Spleen (tissue), 11 donors: Measurements from ENCODE around the gene LSM7. TPM values are rescaled to one million over a fixed set of nuclear protein-coding genes. Genes with fewer than 3 reads are reported as not detected.

Experiments
- DNase-seq: peaks from one replicate; pipeline ENCODE4 v3.0.0-alpha.2; 2020
- H3K27ac ChIP-seq, 8 donors: fragments of 200-600 bp; sonication (generic) in 7 of 8; 1 replicate in 4 of 8; 2 replicates in 4 of 8; pipeline versions ENCODE4 v1.5.0 to v1.8.0; 2016 to 2021; ENCODE audit warnings: inconsistent platforms in 4 of 8, mild to moderate bottlenecking in 4 of 8, moderate library complexity in 1 of 8
- H3K27me3 ChIP-seq, 7 donors: fragments of 200-600 bp; sonication (generic) in 6 of 7; replicated peaks in 1 of 7; 1 replicate in 4 of 7; 2 replicates in 3 of 7; pipeline versions ENCODE4 v1.5.0 to v1.8.0; 2016 to 2021; ENCODE audit warnings: inconsistent platforms in 3 of 7, mild to moderate bottlenecking in 1 of 7
- H3K36me3 ChIP-seq, 6 donors: fragments of 200-600 bp; sonication (generic) in 5 of 6; 1 replicate in 4 of 6; 2 replicates in 2 of 6; pipeline versions ENCODE4 v1.5.0 to v1.8.0; 2016 to 2021; ENCODE audit warnings: inconsistent platforms in 2 of 6
- H3K4me1 ChIP-seq, 6 donors: fragments of 200-600 bp; sonication (generic) in 5 of 6; 1 replicate in 3 of 6; 2 replicates in 3 of 6; pipeline versions ENCODE4 v1.5.0 to v1.8.0; 2016 to 2021; ENCODE audit warnings: inconsistent platforms in 3 of 6
- H3K4me3 ChIP-seq, 8 donors: fragments of 200-600 bp; sonication (generic) in 7 of 8; 1 replicate in 4 of 8; 2 replicates in 4 of 8; pipeline versions ENCODE4 v1.5.0 to v1.8.0; 2016 to 2021; ENCODE audit warnings: inconsistent platforms in 4 of 8, mild to moderate bottlenecking in 4 of 8, moderate library complexity in 2 of 8
- H3K9me3 ChIP-seq, 8 donors: fragments of 200-600 bp; sonication (generic) in 7 of 8; 1 replicate in 4 of 8; 2 replicates in 4 of 8; pipeline versions ENCODE4 v1.5.0 to v1.8.0; 2016 to 2021; ENCODE audit warnings: inconsistent platforms in 4 of 8
- CTCF ChIP-seq, 11 experiments: fragments of 200-600 bp in 7 of 11; fragments of 450-650 bp in 4 of 11; sonication (generic) in 4 of 11; IDR thresholded peaks in 8 of 11; conservative IDR thresholded peaks in 3 of 11; 1 replicate in 7 of 11; 2 replicates in 4 of 11; pipeline versions ENCODE4 v1.4.0 to v1.8.0; 2016 to 2021; ENCODE audit warnings: antibody characterized with exemption in 11 of 11, inconsistent platforms in 4 of 11, mild to moderate bottlenecking in 1 of 11
- POLR2A ChIP-seq, 3 donors: fragments of 450-650 bp; IDR thresholded peaks; one replicate each; pipeline ENCODE4 v1.5.1; 2017; ENCODE audit warnings: antibody characterized with exemption in 3 of 3, mild to moderate bottlenecking in 1 of 3
- POLR2AphosphoS5 ChIP-seq, 3 donors: sonication (generic); formaldehyde crosslinking; IDR thresholded peaks; one replicate each; pipeline ENCODE4 v1.5.1; 2017; ENCODE audit warnings: antibody characterized with exemption in 3 of 3
- WGBS, 5 donors: extraction: QIAGEN DNeasy Blood & Tissue Kit in 3 of 5; methylation state at CpG; one replicate each; pipeline versions ENCODE4 v1.1.5 to v1.1.7; 2013 to 2018; 5-methylcytosine and 5-hydroxymethylcytosine counted together
- intact Hi-C: fragments of 100-400 bp; cut with DNase I; formaldehyde crosslinking; loops from one replicate; pipeline ENCODE4 v1.15.0; 2023; ENCODE audit warnings: low total_unique reads
- polyA plus RNA-seq, 3 donors: library from polyadenylated mRNA; stranded (reverse); fragments of 200-250 nt; gene quantifications; one replicate each; pipeline ENCODE4 v1.2.1, GENCODE V29; 2013
- total RNA-seq, 7 donors: library from RNA; depleted of rRNA in 3 of 7; stranded (reverse); fragments of >200 nt in 3 of 7; fragmentation: NEBNext Ultra II Directional in 4 of 7; extraction: Animal tissue kit (Norgen Biotek cat#: 25700) in 4 of 7; gene quantifications; one replicate each; pipeline versions ENCODE4 v1.1.0 to v1.2.1, GENCODE V29; 2016 to 2021
- donor health status: healthy with polysubstance abuse.
- donor health status: DM: no; HTN: no; CAD: no; lungs with moderate emphysema.
- donor health status: DM: no; HTN: no; CAD: no.
- donor health status: Bipolar disorder and iron deficiency.
- donor health status: healthy.
- donor health status: DM: no; HTN: no; CAD: no.
- donor health status: DM: yes; HTN: yes; CAD: no.

Gene LSM7
- total and polyA plus RNA-seq, 10 donors = 60.7 to 524 (median 111) TPM

GRCh38 chr19:2326699-2327360 is 1.6 kb downstream of the LSM7 start:
- Histone ChIP-seq H3K4me3 (peak overlapping the region in 5 of 8 donors; percentile 66 to 99 (median 97)), H3K4me1 (peaks cover 27 to 90% (median 70%) of the 10 kb centered on the region in 6 donors), H3K27me3 (no peaks in the 10 kb centered on the region), H3K36me3 (peaks cover 0 to 52% (median 28%) of the 10 kb centered on the region in 6 donors), H3K9me3 (no peaks in the 10 kb centered on the region), H3K27ac (peak overlapping the region in 4 of 8 donors; percentile 84 to 89 (median 88))
- intact Hi-C loops = no loop called here
- TF ChIP-seq CTCF (IDR thresholded peaks at IDR 0.05 in 8 of 11, conservative IDR thresholded peaks at IDR 0.05 in 3 of 11) = no peak
- no peak for TF ChIP-seq POLR2AphosphoS5 (IDR thresholded peaks at IDR 0.05)
- no peak for TF ChIP-seq POLR2A (IDR thresholded peaks at IDR 0.05)
- WGBS, 5 donors = 87 to 92% (median 88%) methylated on average over 16 of the region's 16 CpGs
- peak; percentile 71 for DNase-seq

DNA sequence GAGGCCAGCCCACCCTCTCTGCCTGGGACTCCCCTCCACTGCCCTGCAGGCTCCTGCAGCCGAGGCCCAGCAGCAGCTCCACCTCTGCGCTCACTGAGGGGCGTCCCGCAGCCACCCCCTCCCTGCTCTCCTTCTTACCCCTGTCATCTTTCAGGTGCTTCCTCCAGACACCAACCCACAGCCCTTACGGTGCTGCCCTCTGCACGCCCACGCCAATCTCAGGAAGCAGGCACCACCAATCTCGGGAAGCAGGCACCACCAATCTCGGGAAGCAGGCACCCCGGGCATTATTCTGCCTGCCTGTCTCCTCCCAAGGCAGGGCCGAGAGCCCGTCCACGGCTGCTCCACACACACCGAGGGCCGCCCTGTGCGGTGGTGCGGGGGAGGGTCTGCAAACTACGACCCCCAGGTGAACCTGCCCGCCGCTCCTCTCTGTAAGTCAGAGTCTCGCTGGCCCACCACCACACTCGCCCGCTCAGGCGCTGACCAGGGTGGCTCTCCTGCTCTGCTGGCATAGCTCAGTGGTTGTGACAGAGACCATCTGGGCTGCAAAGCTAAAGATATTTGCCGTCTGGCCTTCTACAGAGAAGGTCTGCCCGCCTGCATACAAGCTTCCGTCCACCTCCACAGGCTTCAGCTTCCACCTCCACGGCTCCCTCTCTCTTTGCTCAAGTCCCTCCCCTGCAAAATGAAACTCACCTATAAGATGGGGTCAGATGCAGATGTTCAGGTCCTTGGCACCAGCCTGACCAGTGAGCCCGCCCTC is 2.9 kb downstream of the LSM7 start:
- peaks cover 22 to 76% (median 57%) of the 10 kb centered on the region in 6 donors for H3K4me1 ChIP-seq
- peak; percentile 86 for DNase-seq
- TF ChIP-seq POLR2AphosphoS5 (IDR thresholded peaks at IDR 0.05) (peak; percentile 54 to 77 (median 68)), POLR2A (IDR thresholded peaks at IDR 0.05) (no peak), CTCF (IDR thresholded peaks at IDR 0.05 in 8 of 11, conservative IDR thresholded peaks at IDR 0.05 in 3 of 11) (no peak)
- peak overlapping the region in 2 of 8 donors; percentile 4 to 46 for H3K4me3 ChIP-seq
- no peaks in the 10 kb centered on the region for H3K27me3 ChIP-seq
- H3K36me3 ChIP-seq = peaks cover 0 to 66% (median 37%) of the 10 kb centered on the region in 6 donors
- intact Hi-C loops = no loop called here
- H3K9me3 ChIP-seq = no peaks in the 10 kb centered on the region
- peak overlapping the region in 5 of 8 donors; percentile 48 to 86 (median 67) for H3K27ac ChIP-seq
- WGBS, 5 donors = 30 to 67% (median 40%) methylated on average over 20 to 29 of the region's 29 CpGs

GRCh38 chr19:2324220-2324948 is 4.0 kb downstream of the LSM7 start:
- intact Hi-C loops = no loop called here
- 60 to 82% (median 75%) methylated on average over 31 to 34 of the region's 34 CpGs for WGBS, 5 donors

More at GRCh38 chr19:2324220-2324948, 4.0 kb downstream of the LSM7 start:
- Histone ChIP-seq H3K4me3 (peak overlapping the region in 1 of 8 donors; percentile 46), H3K9me3 (no peaks in the 10 kb centered on the region), H3K36me3 (peaks cover 0 to 66% (median 37%) of the 10 kb centered on the region in 6 donors), H3K27me3 (no peaks in the 10 kb centered on the region), H3K4me1 (peaks cover 17 to 72% (median 47%) of the 10 kb centered on the region in 6 donors), H3K27ac (peak overlapping the region in 6 of 8 donors; percentile 26 to 86 (median 60))
- peak; percentile 87 for DNase-seq
- TF ChIP-seq POLR2AphosphoS5 (IDR thresholded peaks at IDR 0.05) = peak; percentile 46 to 79 (median 54)
- no peak for TF ChIP-seq POLR2A (IDR thresholded peaks at IDR 0.05)
- TF ChIP-seq CTCF (IDR thresholded peaks at IDR 0.05 in 8 of 11, conservative IDR thresholded peaks at IDR 0.05 in 3 of 11) = no peak
